ENCODE measurements around the gene FGFRL1. TPM values are rescaled to one million over a fixed set of nuclear protein-coding genes. Genes with fewer than 3 reads are reported as not detected.

The FGFRL1 gene
- total RNA-seq, 1 experiment from 2014 or later: 26.1 TPM

GRCh38 chr4:1047106-1047975, 35.9 kb downstream of the FGFRL1 start:
- no peak overlapping the region for H2BK120ac ChIP-seq (ENCODE audit: low read depth, low read length, poor library complexity, severe bottlenecking)
- no peak overlapping the region for H3K23ac ChIP-seq (ENCODE audit: insufficient read length, low read depth, low read length)
- no peak overlapping the region for H3K27ac ChIP-seq (ENCODE audit: insufficient read length, low read depth, low read length)
- no peaks in the 10 kb centered on the region for H3K79me2 ChIP-seq (ENCODE audit: insufficient read depth, low read length)
- H3K23me2 ChIP-seq (ENCODE audit: insufficient read length, low read depth, low read length, poor library complexity, severe bottlenecking): peaks cover 3% of the 10 kb centered on the region
- Mint-ChIP-seq H3K27me3 (ENCODE audit: low read depth) (peaks cover 55% of the 10 kb centered on the region), H3K4me1 (peaks cover 5 to 10% of the 10 kb centered on the region in 2 experiments), H3K36me3 (ENCODE audit: insufficient read depth in 1 of 3, low read depth in 3 of 3) (peaks cover 0 to 2% (median 0%) of the 10 kb centered on the region in 3 experiments; a peak in 2 of 7 replicates), H3K27ac (no peak overlapping the region), H3K9me3 (peaks cover 0 to 5% of the 10 kb centered on the region in 2 experiments; a peak in 4 of 5 replicates), H3K4me3 (no peak overlapping the region; a peak in 1 of 5 replicates)
- no peak overlapping the region for H3K9ac ChIP-seq (ENCODE audit: extremely low read depth, insufficient read length, low read length)
- H4K5ac ChIP-seq (ENCODE audit: insufficient read length, low read depth, low read length): no peak overlapping the region
- no peak overlapping the region; the same call in 1 of the 2 replicates for H3K14ac ChIP-seq (ENCODE audit: insufficient read depth, low read length)
- H2BK12ac ChIP-seq (ENCODE audit: insufficient read length, low read depth, low read length): no peak overlapping the region
- H4K91ac ChIP-seq (ENCODE audit: insufficient read length, low read depth, low read length): no peak overlapping the region
- H3K79me1 ChIP-seq (ENCODE audit: insufficient read depth, low read depth, low read length, poor library complexity, severe bottlenecking): no peaks in the 10 kb centered on the region
- peak; percentile 41 for DNase-seq
- H3K4me2 ChIP-seq (ENCODE audit: insufficient read depth, insufficient read length, low read length): no peak overlapping the region
- H3K9me3 ChIP-seq (ENCODE audit: control insufficient read depth, low read depth, low read length): no peaks in the 10 kb centered on the region
- TF ChIP-seq, protein P1, sequence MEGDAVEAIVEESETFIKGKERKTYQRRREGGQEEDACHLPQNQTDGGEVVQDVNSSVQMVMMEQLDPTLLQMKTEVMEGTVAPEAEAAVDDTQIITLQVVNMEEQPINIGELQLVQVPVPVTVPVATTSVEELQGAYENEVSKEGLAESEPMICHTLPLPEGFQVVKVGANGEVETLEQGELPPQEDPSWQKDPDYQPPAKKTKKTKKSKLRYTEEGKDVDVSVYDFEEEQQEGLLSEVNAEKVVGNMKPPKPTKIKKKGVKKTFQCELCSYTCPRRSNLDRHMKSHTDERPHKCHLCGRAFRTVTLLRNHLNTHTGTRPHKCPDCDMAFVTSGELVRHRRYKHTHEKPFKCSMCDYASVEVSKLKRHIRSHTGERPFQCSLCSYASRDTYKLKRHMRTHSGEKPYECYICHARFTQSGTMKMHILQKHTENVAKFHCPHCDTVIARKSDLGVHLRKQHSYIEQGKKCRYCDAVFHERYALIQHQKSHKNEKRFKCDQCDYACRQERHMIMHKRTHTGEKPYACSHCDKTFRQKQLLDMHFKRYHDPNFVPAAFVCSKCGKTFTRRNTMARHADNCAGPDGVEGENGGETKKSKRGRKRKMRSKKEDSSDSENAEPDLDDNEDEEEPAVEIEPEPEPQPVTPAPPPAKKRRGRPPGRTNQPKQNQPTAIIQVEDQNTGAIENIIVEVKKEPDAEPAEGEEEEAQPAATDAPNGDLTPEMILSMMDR (conservative IDR thresholded peaks at IDR 0.05): no peak
- no peak overlapping the region for H2BK5ac ChIP-seq (ENCODE audit: insufficient read length, low read length)
- no peak overlapping the region for H4K8ac ChIP-seq (replicated peaks; ENCODE audit: insufficient read length, low read depth, low read length)
- H3K56ac ChIP-seq (ENCODE audit: insufficient read length, low read depth, low read length): no peak overlapping the region
- H2AK5ac ChIP-seq (ENCODE audit: insufficient read length, low read length): no peak overlapping the region
- no peaks in the 10 kb centered on the region; the same call in 1 of the 2 replicates for H3K27me3 ChIP-seq (ENCODE audit: insufficient read depth, low read length)
- H2BK20ac ChIP-seq (ENCODE audit: low read depth, low read length, poor library complexity, severe bottlenecking): no peak overlapping the region
- no peak overlapping the region for H2BK15ac ChIP-seq (ENCODE audit: low read depth, low read length)
- H3K4ac ChIP-seq (ENCODE audit: low read depth, low read length): no peak overlapping the region
- H3K4me1 ChIP-seq (ENCODE audit: insufficient read depth, low read length): no peaks in the 10 kb centered on the region; the same call in 1 of the 2 replicates
- no peak overlapping the region for H2AFZ ChIP-seq (ENCODE audit: low read length)
- WGBS (ENCODE audit: extremely low coverage, insufficient read length, low lambda C conversion rate): no CpG with 5 or more reads among the region's 41 CpGs
- no peak overlapping the region for H3T11ph ChIP-seq (ENCODE audit: low read length)
- H4K20me1 ChIP-seq (ENCODE audit: control insufficient read depth, insufficient read depth, insufficient read length): no peaks in the 10 kb centered on the region
- no peak overlapping the region for H3K18ac ChIP-seq (ENCODE audit: insufficient read length, low read depth, low read length)

All from H9 (cell line).